Glutamatergic neuron (in vitro differentiated cells): ENCODE results near the gene ETV6. TPM values are rescaled to one million over a fixed set of nuclear protein-coding genes. Genes with fewer than 3 reads are reported as not detected.

ENCODE experiments used
- DNase-seq: peaks from one replicate; pipeline ENCODE4 v3.0.0; 2022
- H3K27ac Mint-ChIP-seq: one replicate; pipeline ENCODE4 v1.8.0; 2020; ENCODE audit warnings: mild to moderate bottlenecking, mixed read lengths, inconsistent platforms; ENCODE audit not compliant: unreplicated experiment
- H3K27me3 Mint-ChIP-seq: one replicate; pipeline ENCODE4 v1.8.0; 2020; ENCODE audit warnings: mild to moderate bottlenecking, moderate library complexity, mixed read lengths, inconsistent platforms; ENCODE audit not compliant: unreplicated experiment
- H3K36me3 Mint-ChIP-seq: one replicate; pipeline ENCODE4 v1.8.0; 2020; ENCODE audit warnings: mild to moderate bottlenecking, mixed read lengths, inconsistent platforms; ENCODE audit not compliant: unreplicated experiment
- H3K4me1 Mint-ChIP-seq: one replicate; pipeline ENCODE4 v1.8.0; 2020; ENCODE audit warnings: mild to moderate bottlenecking, low read depth, mixed read lengths, inconsistent platforms; ENCODE audit not compliant: unreplicated experiment
- H3K4me3 Mint-ChIP-seq: one replicate; pipeline ENCODE4 v1.8.0; 2020; ENCODE audit warnings: mild to moderate bottlenecking, mixed read lengths, inconsistent platforms; ENCODE audit not compliant: unreplicated experiment
- H3K9me3 Mint-ChIP-seq: one replicate; pipeline ENCODE4 v1.8.0; 2020; ENCODE audit warnings: mild to moderate bottlenecking, moderate library complexity, mixed read lengths, inconsistent platforms; ENCODE audit not compliant: unreplicated experiment
- total RNA-seq: library from RNA; stranded (reverse); fragmentation: NEBNext Ultra II Directional; extraction: Animal tissue kit (Norgen Biotek cat#: 25700); gene quantifications from one replicate; pipeline ENCODE4 v1.2.1, GENCODE V29; 2021; ENCODE audit not compliant: unreplicated experiment
- TF ChIP-seq, protein P1 (sequence below): fragments of 200-600 bp; sonication (generic); IDR thresholded peaks from one replicate; pipeline ENCODE4 v1.5.0; 2021; ENCODE audit not compliant: partially characterized antibody, unreplicated experiment

Gene ETV6
- total RNA-seq, 1 donor from 2014 or later, result 10.1 TPM

DNA sequence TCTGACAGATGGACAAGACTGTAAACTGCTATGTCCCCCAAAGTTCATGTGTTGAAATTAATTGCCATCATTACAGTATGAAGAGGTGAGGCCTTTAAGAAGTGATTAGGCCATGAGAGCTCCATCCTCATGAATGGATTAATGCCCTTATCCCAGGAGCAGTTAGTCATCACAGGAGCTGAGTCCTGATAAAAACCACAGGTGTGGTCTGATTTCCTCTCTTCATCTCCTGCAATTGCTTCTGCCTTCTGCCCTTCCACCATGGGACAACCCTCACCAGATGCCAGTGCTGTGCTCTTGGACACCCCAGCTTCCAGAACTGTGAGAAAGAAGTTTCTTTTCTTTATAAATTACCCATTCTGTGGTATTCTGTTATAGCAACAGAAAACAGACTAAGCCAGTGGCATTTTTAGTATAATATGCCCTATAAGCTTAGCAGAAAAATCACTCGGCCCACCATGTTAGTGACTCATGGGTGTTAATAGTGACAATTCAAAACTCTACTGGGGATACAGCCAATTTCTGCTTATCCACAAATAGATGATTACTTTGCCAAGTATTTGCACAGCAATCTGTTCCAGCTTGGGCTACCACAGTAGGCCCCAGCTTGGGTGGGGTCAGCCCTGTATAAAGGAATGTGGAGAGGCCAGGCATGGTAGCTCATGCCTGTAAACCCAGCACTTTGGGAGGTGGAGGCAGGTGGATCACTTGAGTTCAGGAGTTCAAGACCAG lies 292.3 kb downstream of the ETV6 start:
- no peak for DNase-seq
- Mint-ChIP-seq H3K27ac (no peak overlapping the region), H3K4me1 (no peaks in the 10 kb centered on the region), H3K4me3 (no peak overlapping the region), H3K9me3 (no peaks in the 10 kb centered on the region), H3K27me3 (peaks cover 11% of the 10 kb centered on the region), H3K36me3 (no peaks in the 10 kb centered on the region)
- TF ChIP-seq, protein P1, sequence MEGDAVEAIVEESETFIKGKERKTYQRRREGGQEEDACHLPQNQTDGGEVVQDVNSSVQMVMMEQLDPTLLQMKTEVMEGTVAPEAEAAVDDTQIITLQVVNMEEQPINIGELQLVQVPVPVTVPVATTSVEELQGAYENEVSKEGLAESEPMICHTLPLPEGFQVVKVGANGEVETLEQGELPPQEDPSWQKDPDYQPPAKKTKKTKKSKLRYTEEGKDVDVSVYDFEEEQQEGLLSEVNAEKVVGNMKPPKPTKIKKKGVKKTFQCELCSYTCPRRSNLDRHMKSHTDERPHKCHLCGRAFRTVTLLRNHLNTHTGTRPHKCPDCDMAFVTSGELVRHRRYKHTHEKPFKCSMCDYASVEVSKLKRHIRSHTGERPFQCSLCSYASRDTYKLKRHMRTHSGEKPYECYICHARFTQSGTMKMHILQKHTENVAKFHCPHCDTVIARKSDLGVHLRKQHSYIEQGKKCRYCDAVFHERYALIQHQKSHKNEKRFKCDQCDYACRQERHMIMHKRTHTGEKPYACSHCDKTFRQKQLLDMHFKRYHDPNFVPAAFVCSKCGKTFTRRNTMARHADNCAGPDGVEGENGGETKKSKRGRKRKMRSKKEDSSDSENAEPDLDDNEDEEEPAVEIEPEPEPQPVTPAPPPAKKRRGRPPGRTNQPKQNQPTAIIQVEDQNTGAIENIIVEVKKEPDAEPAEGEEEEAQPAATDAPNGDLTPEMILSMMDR, result no peak

DNA sequence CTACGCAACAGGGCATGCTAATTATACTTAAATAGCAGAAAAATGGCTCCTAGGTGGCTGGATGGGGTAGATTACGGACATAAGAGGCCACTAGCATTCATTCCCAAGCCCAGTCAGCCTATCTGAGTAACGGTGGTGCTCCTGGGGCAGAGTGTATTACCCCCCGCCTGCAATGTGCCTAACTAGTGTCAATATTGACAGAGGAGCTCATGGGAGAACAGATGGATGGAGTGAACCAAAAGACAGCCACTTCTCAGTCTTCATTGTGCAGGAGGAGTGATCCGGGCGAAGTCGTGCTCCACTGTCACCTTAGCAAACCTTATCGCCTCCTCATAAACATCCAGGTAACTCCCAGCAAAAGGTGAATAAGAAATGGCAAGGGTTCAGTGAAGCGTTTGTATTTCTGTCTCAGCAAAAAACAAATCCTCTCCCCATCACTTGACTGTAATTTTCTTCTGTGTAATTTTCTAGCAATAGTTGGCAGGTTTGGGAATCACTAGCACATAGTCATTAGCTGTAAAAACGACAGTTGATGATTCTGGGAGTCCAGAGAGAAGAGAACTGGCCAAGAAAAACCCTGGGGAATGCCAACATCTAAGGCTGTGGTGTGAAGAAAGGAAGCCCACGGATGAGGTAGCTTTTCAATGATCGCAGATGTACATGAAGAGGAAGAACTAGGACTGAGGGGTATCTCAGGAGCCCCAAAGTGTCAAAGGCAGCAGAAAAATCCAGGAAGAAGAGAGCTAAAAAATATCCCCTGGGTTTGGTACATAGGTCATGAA lies 294.6 kb downstream of the ETV6 start:
- Mint-ChIP-seq H3K4me1 (no peaks in the 10 kb centered on the region), H3K36me3 (peaks cover 8% of the 10 kb centered on the region), H3K27me3 (peaks cover 13% of the 10 kb centered on the region), H3K4me3 (no peak overlapping the region), H3K27ac (no peak overlapping the region), H3K9me3 (peaks cover 5% of the 10 kb centered on the region)
- TF ChIP-seq, protein P1, result no peak
- no peak for DNase-seq
